ACC112 (cell line): ENCODE measurements around the gene MET.
"Not testable (repeated sequence)": the region's sequence is repeated elsewhere in the genome, so short reads cannot be mapped to it uniquely, and the experiment has no call there.

ENCODE experiments used
- H2AFZ ChIP-seq: fragments of 200-600 bp; sonication (generic); one replicate; pipeline ENCODE4 v1.6.0; 2017; ENCODE audit warnings: antibody characterized with exemption, low read length; ENCODE audit not compliant: unreplicated experiment
- H3K27ac ChIP-seq: fragments of 200-600 bp; sonication (generic); 2 replicates; pipeline ENCODE4 v1.5.1; 2014; ENCODE audit warnings: low read depth, mild to moderate bottlenecking, antibody characterized with exemption, low read length, moderate library complexity
- H3K27me3 ChIP-seq: fragments of 200-600 bp; sonication (generic); 2 replicates; pipeline ENCODE4 v1.6.1; 2014; ENCODE audit warnings: mild to moderate bottlenecking, antibody characterized with exemption, low read length, moderate library complexity, mixed read lengths; ENCODE audit not compliant: insufficient read depth
- H3K36me3 ChIP-seq: fragments of 200-600 bp; sonication (generic); 2 replicates; pipeline ENCODE4 v1.6.1; 2016; ENCODE audit warnings: mild to moderate bottlenecking, antibody characterized with exemption, low read length, moderate library complexity, mixed read lengths; ENCODE audit not compliant: insufficient read depth
- H3K4me1 ChIP-seq: fragments of 200-600 bp; sonication (generic); one replicate; pipeline ENCODE4 v1.6.1; 2016; ENCODE audit warnings: low read length, mixed read lengths; ENCODE audit not compliant: insufficient read depth, unreplicated experiment, control insufficient read depth
- H3K4me3 ChIP-seq: fragments of 200-600 bp; sonication (generic); 2 replicates; pipeline ENCODE4 v1.5.1; 2014; ENCODE audit warnings: mild to moderate bottlenecking, low read depth, low read length
- H3K79me2 ChIP-seq: fragments of 200-600 bp; sonication (generic); one replicate; pipeline ENCODE4 v1.6.0; 2016; ENCODE audit warnings: low read length; ENCODE audit not compliant: control insufficient read depth, unreplicated experiment, insufficient read depth

Gene MET

DNA sequence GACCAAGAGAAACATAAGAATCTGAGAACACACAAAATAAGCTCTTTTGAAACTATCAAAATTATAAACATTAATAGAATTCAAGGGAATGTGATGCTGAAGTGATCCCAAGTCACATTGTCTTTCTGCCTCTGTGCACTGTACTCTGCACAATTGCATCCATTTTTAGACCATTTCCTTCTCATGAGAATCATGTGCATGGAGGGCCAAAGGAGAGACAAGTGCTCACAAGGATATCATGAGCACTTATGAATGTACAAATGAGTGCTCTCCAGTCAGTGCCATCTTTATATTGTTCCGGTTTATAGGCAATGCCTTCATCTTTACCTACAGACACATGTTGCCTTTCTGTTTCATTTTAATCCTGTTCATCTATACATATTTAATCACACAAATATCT, 36.9 kb downstream of the MET start:
- Histone ChIP-seq H3K4me1 (peaks cover 80% of the 10 kb centered on the region), H3K27me3 (no peaks in the 10 kb centered on the region), H3K36me3 (peaks cover 11% of the 10 kb centered on the region; the same call in 1 of the 2 replicates), H3K4me3 (no peak overlapping the region), H3K27ac (peak overlapping the region; percentile 84), H3K79me2 (peaks cover 59% of the 10 kb centered on the region), H2AFZ (no peak overlapping the region)

GRCh38 chr7:116709336-116709735, 37.3 kb downstream of the MET start:
- Histone ChIP-seq H3K4me3 (no peak overlapping the region), H2AFZ (no peak overlapping the region), H3K4me1 (peaks cover 80% of the 10 kb centered on the region), H3K27ac (no peak overlapping the region), H3K27me3 (no peaks in the 10 kb centered on the region), H3K36me3 (peaks cover 6% of the 10 kb centered on the region; the same call in 1 of the 2 replicates), H3K79me2 (peaks cover 56% of the 10 kb centered on the region)

GRCh38 chr7:116710764-116711452, 38.9 kb downstream of the MET start:
- Histone ChIP-seq H3K36me3 (peaks cover 5% of the 10 kb centered on the region; the same call in 1 of the 2 replicates), H2AFZ (no peak overlapping the region), H3K4me3 (no peak overlapping the region), H3K27me3 (no peaks in the 10 kb centered on the region), H3K79me2 (peaks cover 62% of the 10 kb centered on the region), H3K27ac (no peak overlapping the region), H3K4me1 (peaks cover 80% of the 10 kb centered on the region)

GRCh38 chr7:116711790-116712189, 39.8 kb downstream of the MET start:
- Histone ChIP-seq H3K27ac (no peak overlapping the region), H3K79me2 (peaks cover 55% of the 10 kb centered on the region), H3K36me3 (peaks cover 5% of the 10 kb centered on the region; the same call in 1 of the 2 replicates), H3K4me1 (peaks cover 80% of the 10 kb centered on the region), H2AFZ (no peak overlapping the region), H3K4me3 (no peak overlapping the region), H3K27me3 (no peaks in the 10 kb centered on the region)

GRCh38 chr7:116713500-116713899, 41.5 kb downstream of the MET start:
- Histone ChIP-seq H3K79me2 (peaks cover 46% of the 10 kb centered on the region), H3K4me1 (peaks cover 69% of the 10 kb centered on the region), H3K4me3 (no peak overlapping the region), H2AFZ (no peak overlapping the region), H3K27ac (peak overlapping the region; percentile 36), H3K36me3 (peaks cover 5% of the 10 kb centered on the region; the same call in 1 of the 2 replicates), H3K27me3 (no peaks in the 10 kb centered on the region)

GRCh38 chr7:116713918-116714317, 41.9 kb downstream of the MET start:
- H3K36me3 ChIP-seq = peaks cover 5% of the 10 kb centered on the region; the same call in 1 of the 2 replicates
- no peaks in the 10 kb centered on the region for H3K27me3 ChIP-seq
- H3K27ac ChIP-seq = peak overlapping the region; percentile 36
- H3K4me1 ChIP-seq = peaks cover 65% of the 10 kb centered on the region
- no peak overlapping the region for H2AFZ ChIP-seq
- no peak overlapping the region for H3K4me3 ChIP-seq
- H3K79me2 ChIP-seq = peaks cover 42% of the 10 kb centered on the region

- H3K4me1 ChIP-seq = peaks cover 53% of the 10 kb centered on the region
- H3K27me3 ChIP-seq = no peaks in the 10 kb centered on the region
- peaks cover 5% of the 10 kb centered on the region; the same call in 1 of the 2 replicates for H3K36me3 ChIP-seq
- H3K27ac ChIP-seq = no peak overlapping the region
- H2AFZ ChIP-seq = no peak overlapping the region
- no peak overlapping the region for H3K4me3 ChIP-seq
- peaks cover 30% of the 10 kb centered on the region for H3K79me2 ChIP-seq
Measured at GRCh38 chr7:116715077-116715476, 43.1 kb downstream of the MET start.

GRCh38 chr7:116717137-116717536, 45.1 kb downstream of the MET start:
- H3K4me3 ChIP-seq = peak overlapping the region; percentile 57
- no peaks in the 10 kb centered on the region for H3K36me3 ChIP-seq
- H3K79me2 ChIP-seq = peaks cover 20% of the 10 kb centered on the region
- H3K27me3 ChIP-seq = no peaks in the 10 kb centered on the region
- peak overlapping the region; percentile 57 for H3K27ac ChIP-seq
- H3K4me1 ChIP-seq = peaks cover 40% of the 10 kb centered on the region
- peak overlapping the region; percentile 43 for H2AFZ ChIP-seq

- H3K4me3 ChIP-seq = not testable (repeated sequence)
Measured at GRCh38 chr7:116723959-116724529, 52.0 kb downstream of the MET start.

GRCh38 chr7:116724560-116725231, 52.7 kb downstream of the MET start:
- no peak overlapping the region for H3K27ac ChIP-seq

More at GRCh38 chr7:116723959-116724529, 52.0 kb downstream of the MET start:
- H2AFZ ChIP-seq, H3K27me3 ChIP-seq, H3K36me3 ChIP-seq, H3K27ac ChIP-seq: not testable (repeated sequence)
- Histone ChIP-seq H3K79me2 (peaks cover 10% of the 10 kb centered on the region), H3K4me1 (peaks cover 14% of the 10 kb centered on the region)

More at GRCh38 chr7:116724560-116725231, 52.7 kb downstream of the MET start:
- no peaks in the 10 kb centered on the region for H3K36me3 ChIP-seq
- H3K27me3 ChIP-seq = no peaks in the 10 kb centered on the region
- no peak overlapping the region for H3K4me3 ChIP-seq
- peaks cover 14% of the 10 kb centered on the region for H3K4me1 ChIP-seq
- H3K79me2 ChIP-seq = peaks cover 10% of the 10 kb centered on the region
- H2AFZ ChIP-seq = no peak overlapping the region
